Suppressor macrophage treated with lipopolysaccharide for 4 hours (primary cell): ENCODE measurements around the gene SGK1.

Experiments used
- DNase-seq: peaks from one replicate; pipeline ENCODE4 v3.0.0-alpha.2; 2020

The SGK1 gene

DNA sequence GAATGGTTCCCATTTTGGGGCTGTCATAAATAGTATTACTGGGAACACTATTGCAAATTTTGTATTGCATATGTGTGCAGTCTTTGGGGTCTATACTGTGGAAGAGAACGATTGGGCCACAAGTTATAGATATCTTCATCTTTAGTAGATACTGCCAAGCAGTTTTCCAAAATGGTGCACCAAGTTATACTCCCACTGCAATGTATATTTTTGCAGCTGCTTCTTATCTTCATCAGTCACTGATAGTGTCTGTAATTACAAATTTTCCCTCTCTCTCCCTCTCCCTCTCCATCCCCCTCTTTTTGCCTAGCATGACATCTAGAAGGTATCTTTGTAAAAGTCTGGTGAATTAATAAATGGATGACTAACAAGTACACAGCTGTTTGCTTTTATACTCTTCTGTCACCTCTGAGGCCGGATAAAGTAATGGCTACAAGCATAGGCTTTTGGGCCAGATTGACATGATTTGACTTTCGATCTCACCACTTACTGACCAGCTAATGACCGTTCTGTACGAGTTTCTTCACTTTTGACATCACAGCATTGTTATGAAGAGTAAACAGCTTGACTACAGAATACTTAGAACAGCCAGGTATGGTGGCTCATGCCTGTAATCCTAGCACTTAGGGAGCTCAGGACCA is 152.2 kb downstream of the SGK1 start:
- peak; percentile 9 for DNase-seq

- no peak for DNase-seq
Measured at GRCh38 chr6:134164300-134164699, 153.6 kb downstream of the SGK1 start.

DNA sequence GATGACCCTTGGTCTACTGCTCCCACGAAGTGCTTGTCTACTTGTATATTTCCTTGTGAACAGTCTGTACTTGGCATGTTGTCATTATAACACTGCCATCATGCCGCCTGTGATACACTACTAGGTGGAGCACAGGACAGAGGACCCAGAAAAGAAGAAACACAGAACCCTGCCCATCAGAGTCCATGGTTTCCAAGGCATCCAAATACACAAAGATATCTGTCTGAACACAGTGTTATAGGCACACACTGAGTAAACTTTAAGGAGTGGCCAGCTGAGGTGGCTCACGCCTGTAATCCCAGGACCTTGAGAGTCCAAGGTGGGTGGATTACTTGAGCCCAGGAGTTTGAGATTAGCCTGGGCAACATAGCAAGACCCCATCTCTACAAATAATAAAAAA is 155.0 kb downstream of the SGK1 start:
- DNase-seq = no peak

GRCh38 chr6:134161041-134161440 is 156.9 kb downstream of the SGK1 start:
- DNase-seq = no peak

DNA sequence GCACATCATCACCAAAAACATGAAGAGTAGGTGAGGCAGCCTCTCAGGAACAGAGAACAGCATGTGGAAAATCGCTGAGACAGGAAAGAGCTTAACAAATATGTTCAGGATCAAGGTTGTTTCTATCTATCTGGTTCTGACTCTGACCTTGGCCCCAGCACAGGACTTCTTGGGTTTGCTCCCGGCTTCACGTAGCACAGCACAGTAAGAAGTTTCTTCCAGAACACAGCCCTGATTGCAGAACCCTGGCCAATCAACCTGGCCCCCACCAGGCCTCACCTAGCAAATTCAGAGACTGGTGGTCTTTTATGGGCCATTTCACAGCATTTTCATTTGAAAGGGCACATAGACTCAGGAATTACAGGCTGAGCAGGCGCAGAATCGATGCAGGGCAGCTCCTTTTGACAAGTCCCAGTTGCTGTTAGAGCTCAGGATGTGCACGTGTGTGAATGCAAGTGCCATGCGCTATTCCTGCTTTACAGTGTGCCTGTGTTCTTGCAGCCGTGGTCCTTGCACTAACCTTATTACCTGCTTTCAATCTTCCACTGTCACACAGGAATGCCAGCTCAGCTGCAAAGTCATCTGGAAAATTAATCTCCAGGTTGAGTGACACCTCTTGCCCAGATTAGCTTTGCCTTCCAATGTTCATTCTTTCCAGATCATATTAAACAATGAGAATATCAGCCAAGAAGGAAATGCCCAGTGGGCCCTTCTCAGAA is 165.0 kb downstream of the SGK1 start:
- no peak for DNase-seq

- no peak for DNase-seq
Measured at GRCh38 chr6:134148566-134148965, 169.3 kb downstream of the SGK1 start.

GRCh38 chr6:134147034-134147533 is 170.8 kb downstream of the SGK1 start:
- DNase-seq = no peak

DNA sequence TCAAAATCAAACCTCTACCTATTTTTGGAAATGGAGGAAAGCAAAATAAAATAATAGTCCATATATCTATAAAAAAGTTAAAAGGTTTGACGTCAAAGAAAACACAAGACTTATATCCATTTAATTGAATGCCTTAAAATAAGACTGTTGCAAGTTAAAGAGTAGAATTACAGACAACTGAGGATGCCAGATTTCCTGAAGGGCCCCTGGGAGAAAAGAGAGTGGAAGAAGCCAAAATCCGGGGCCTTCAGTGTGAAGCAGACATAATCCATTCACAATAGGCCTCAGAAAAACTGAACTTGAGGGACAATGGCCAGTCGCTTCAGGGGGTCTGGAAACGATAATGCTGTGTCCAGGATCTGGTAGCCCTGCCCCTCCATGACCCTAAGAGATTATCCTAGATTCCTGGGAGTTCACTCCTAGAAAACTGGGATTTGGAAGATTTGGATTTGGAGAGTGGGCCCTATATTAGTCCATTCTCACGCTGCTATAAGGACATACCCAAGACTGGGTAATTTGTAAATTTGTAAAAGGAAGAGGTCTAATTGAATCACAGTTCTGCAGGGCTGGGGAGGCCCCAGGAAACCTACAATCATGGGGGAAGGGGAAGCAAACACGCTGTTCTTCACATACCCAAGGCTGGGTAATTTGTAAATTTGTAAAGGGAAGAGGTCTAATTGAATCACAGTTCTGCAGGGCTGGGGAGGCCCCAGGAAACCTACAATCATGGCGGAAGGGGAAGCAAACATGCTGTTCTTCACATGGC is 171.5 kb downstream of the SGK1 start:
- DNase-seq = no peak

- DNase-seq = peak; percentile 11
Measured at GRCh38 chr6:134145786-134146185, 172.1 kb downstream of the SGK1 start.

GRCh38 chr6:134138226-134138975 is 179.5 kb downstream of the SGK1 start:
- DNase-seq = no peak

- DNase-seq = no peak
Measured at GRCh38 chr6:134134654-134135053, 183.3 kb downstream of the SGK1 start.

GRCh38 chr6:134132494-134133141 is 185.3 kb downstream of the SGK1 start:
- no peak for DNase-seq

GRCh38 chr6:134131530-134132139 is 186.3 kb downstream of the SGK1 start:
- no peak for DNase-seq

DNA sequence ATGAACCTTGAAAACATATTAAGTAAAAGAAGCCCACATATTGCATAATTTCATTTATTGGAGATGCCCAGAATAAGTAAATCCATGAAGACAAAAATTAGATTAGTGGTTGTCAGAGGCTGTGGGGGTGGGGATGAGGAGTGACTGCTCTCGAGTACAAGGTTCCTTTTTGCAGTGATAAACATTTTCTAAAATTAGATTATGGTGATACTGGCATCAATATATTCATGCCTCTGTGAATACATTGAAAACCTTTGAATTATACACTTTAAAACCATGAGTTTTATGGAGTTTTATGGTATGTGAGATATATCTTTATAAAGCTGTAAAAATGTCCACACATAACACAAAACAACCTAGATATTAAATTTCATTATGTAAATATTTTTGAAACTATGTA is 189.8 kb downstream of the SGK1 start:
- DNase-seq = no peak

GRCh38 chr6:134123666-134124208 is 194.2 kb downstream of the SGK1 start:
- peak; percentile 66 for DNase-seq

- no peak for DNase-seq
Measured at GRCh38 chr6:134122775-134123174, 195.1 kb downstream of the SGK1 start.

DNA sequence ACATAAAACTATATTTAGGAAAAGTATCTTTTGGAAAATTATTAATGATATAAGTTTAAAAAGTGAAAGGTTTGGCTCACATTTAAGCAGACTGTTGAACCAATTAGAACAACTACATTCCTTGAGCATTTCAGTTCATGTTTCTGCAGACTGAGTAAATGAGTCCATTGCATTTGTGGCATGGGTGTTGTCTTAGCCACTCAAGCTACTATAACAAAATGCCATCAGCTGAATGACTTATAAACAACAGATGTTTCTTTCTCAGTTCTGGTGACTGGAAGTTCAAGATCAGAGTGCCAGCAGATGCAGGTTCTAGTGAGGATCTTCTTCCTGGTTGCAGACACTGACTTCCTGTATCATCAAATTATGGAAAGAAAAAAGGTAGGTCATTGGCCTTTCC is 198.4 kb downstream of the SGK1 start:
- DNase-seq = no peak
